NCI-H128 (cell line): Measurements from ENCODE around the gene FURIN.
"Not testable (repeated sequence)": the region's sequence is repeated elsewhere in the genome, so short reads cannot be mapped to it uniquely, and the experiment has no call there.

Source experiments
- DNase-seq: peaks from one replicate; lab custom pipeline; 2025; ENCODE audit not compliant: unreplicated experiment; lab: John Stamatoyannopoulos, UW

The FURIN gene

GRCh38 chr15:90881978-90882721 is 13.8 kb downstream of the FURIN start:
- no peak for DNase-seq

DNA sequence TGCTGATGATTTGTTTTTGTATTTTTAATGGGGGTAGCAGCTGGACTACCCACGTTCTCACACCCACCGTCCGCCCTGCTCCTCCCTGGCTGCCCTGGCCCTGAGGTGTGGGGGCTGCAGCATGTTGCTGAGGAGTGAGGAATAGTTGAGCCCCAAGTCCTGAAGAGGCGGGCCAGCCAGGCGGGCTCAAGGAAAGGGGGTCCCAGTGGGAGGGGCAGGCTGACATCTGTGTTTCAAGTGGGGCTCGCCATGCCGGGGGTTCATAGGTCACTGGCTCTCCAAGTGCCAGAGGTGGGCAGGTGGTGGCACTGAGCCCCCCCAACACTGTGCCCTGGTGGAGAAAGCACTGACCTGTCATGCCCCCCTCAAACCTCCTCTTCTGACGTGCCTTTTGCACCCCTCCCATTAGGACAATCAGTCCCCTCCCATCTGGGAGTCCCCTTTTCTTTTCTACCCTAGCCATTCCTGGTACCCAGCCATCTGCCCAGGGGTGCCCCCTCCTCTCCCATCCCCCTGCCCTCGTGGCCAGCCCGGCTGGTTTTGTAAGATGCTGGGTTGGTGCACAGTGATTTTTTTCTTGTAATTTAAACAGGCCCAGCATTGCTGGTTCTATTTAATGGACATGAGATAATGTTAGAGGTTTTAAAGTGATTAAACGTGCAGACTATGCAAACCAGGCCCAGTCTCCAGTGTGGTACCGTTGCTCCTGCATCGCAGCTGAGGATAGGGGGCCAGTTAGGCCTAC is 14.6 kb downstream of the FURIN start:
- no peak for DNase-seq

DNA sequence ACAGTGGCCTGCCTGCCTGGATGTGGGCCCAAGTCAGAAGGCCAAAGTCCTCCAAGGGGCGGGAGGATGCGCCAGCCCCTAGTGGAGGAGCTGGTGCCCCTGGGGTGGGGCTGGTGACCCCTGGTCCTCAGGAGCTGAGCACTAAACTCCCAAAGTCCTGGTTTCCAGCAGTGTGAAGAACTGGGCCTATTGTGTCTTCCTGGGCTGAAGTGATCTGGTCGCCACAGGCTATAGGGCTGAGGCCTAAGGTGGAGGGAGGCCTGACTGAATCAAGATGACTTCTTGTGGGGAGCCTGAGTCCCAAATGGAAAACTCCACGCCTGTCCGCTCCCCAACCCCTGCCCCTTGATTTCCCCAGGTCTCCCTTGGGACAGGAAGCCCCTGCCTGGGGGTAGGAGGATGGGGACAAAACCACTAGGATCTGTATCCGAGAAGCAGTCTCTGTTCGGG is 15.2 kb downstream of the FURIN start:
- DNase-seq: no peak

DNA sequence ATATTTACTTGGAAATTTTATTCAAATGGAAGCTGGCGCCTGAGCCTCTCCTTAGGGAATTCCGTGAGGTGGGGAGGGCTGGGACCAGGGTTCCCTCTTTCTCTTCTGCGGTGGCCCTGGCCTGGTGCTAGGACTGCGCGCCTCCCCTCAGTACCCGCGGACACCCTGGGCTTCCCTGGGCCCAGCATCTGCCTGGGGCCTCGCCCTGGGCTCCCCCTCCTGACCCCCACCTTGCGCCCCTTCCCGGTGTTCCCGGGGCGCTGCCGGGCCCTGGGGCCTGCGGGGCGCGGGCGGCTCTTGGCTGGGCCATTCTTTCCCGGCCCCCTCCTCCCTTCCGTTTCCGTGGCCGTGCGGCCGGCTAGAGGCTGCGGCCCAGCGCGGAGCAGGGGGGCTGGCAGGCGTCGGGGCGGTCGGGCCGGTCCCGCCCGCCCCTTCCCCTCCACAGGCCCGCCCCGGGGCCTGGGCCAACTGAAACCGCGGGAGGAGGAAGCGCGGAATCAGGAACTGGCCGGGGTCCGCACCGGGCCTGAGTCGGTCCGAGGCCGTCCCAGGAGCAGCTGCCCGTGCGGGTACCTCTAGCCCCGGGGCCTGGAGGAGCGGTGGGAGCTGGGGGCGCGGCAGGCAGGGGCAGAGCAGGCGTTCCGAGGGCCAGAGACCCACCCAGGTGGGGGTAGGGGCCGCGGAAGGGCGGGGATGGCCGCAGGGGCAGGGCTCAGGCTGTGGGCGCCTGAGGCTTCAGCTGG is 15.8 kb downstream of the FURIN start, which contains the start of gene FES:
Gene FES (plus strand): TSS at position 529 of the 743 bp plus-strand sequence. CDS start 542 bp downstream, outside the sequence.
- no peak for DNase-seq

DNA sequence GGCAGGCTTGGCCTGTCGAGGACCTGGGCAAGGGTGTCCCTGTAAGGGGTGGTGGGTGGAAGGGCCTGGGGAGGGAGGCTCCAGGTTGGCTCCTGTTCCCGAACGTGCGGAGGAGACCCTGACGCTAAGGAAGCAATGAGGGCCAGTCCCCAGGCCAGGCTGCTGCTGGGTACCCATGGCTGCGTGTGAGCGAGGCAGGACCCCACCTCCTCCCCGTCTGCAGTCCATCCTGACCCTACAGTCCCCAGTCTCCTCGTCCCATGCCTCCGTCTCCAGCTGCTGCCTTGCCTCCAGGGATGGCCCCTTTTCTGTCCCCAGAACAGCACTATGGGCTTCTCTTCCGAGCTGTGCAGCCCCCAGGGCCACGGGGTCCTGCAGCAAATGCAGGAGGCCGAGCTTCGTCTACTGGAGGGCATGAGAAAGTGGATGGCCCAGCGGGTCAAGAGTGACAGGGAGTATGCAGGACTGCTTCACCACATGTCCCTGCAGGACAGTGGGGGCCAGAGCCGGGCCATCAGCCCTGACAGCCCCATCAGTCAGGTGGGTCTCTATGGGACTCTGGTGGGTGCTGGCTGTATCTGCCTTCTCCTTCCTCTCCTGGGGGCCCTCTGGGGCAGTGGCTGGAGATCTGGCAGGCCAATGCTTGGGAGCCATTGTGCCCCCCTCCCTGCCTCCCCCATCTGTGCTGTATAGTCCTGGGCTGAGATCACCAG is 16.5 kb downstream of the FURIN start:
- no peak for DNase-seq

- DNase-seq: no peak
Observed at GRCh38 chr15:90885432-90886290, 17.3 kb downstream of the FURIN start.

DNA sequence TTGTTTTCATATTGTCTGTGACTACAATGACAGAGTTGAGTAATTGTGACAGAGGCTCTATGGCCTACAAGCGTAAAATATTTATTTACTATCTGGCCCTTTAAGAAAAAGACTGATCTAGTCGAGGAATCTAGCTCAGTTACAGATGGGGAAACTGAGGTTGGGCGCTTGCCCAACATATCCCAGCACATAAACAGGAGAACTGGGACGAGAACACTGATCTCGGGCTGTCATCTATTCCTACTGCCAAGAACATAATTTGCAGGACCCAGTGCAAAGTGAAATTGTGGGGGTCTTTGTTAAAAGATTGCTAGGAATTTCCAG is 17.9 kb downstream of the FURIN start:
- no peak for DNase-seq

DNA sequence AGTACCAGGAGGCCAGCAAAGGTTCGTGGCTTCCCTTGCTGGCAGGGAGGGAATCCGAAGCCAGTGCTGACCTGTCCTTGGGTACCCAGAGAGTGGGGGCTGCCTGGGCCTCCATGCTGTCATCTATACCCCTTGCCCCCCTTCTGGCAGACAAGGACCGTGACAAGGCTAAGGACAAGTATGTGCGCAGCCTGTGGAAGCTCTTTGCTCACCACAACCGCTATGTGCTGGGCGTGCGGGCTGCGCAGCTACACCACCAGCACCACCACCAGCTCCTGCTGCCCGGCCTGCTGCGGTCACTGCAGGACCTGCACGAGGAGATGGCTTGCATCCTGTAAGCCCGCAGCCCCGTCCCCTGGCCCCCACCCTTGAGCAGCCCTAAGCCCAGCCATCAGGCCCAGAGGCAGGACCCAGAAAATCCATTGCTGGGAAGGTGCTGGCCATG is 18.7 kb downstream of the FURIN start:
- no peak for DNase-seq

DNA sequence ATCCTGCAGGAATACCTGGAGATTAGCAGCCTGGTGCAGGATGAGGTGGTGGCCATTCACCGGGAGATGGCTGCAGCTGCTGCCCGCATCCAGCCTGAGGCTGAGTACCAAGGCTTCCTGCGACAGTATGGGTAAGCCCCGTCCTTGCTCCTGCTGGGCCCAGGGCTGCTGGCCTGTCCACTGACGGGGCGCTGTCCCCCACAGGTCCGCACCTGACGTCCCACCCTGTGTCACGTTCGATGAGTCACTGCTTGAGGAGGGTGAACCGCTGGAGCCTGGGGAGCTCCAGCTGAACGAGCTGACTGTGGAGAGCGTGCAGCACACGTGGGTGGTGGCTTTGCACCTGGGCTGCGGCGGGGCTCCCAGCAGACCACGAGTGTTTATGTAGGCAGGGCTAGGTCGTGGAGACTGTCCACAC is 20.9 kb downstream of the FURIN start:
- DNase-seq: no peak

- no peak for DNase-seq
Observed at GRCh38 chr15:90889736-90890456, 21.5 kb downstream of the FURIN start.

- no peak for DNase-seq
Observed at GRCh38 chr15:90890839-90891238, 22.5 kb downstream of the FURIN start.

GRCh38 chr15:90891346-90891949 is 23.1 kb downstream of the FURIN start:
- DNase-seq: no peak

- DNase-seq: no peak
Observed at GRCh38 chr15:90892023-90892422, 23.6 kb downstream of the FURIN start.

GRCh38 chr15:90892498-90893174 is 24.2 kb downstream of the FURIN start:
- DNase-seq: no peak

GRCh38 chr15:90893175-90894090 is 25.0 kb downstream of the FURIN start:
- DNase-seq: no peak

GRCh38 chr15:90895571-90896117 is 27.3 kb downstream of the FURIN start:
- no peak for DNase-seq

DNA sequence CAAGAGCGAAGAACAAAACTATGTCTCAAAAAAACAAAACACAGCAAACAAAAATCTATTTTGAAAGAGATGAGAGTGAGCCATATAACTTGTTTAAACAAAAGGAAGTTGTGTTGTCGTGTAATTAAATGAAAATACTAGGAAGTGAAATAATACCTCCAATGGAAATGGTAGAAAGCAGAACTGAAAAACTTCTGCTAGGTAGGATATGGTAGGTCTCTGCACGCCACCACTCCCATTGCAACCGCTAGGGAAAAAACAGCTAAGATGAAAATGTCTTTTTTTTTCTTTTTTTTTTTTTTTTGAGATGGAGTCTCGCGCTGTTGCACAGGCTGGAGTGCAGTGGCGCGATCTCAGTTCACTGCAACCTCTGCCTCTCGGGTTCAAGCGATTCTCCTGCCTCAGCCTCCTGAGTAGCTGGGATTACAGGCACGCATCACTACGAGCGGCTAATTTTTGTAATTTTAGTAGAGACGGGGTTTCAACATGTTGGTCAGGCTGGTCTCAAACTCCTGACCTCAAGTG is 28.8 kb downstream of the FURIN start:
- DNase-seq: not testable (repeated sequence)
